Measurements from ENCODE around the gene SLC30A10. TPM values are rescaled to one million over a fixed set of nuclear protein-coding genes. Genes with fewer than 3 reads are reported as not detected.

The SLC30A10 gene
- total RNA-seq, 1 experiment from 2014 or later, result 0.09 TPM

DNA sequence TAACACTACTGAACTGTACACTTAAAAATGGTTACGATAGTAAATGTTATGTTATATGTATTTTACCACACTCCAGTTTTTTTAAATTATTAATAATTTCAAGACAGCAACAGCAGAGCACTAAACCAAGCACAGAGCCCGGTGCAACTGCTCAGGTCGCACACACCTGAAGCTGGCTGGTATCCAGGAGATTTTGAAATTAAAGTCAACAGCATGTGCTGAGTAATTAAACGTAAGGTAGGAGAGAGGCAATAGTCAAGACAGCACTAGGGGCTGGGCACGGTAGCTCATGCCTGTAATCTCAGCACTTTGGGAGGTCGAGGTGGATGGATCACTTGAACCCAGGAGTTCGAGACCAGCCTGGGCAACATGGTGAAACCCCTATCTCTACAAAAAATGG, 35.1 kb upstream of the SLC30A10 start:
- no peak overlapping the region for H2BK120ac ChIP-seq (ENCODE audit: low read depth, low read length, poor library complexity, severe bottlenecking)
- H3K27ac Mint-ChIP-seq, result no peak overlapping the region
- H2BK5ac ChIP-seq (ENCODE audit: insufficient read length, low read length), result no peak overlapping the region
- no peak overlapping the region for H3K4ac ChIP-seq (ENCODE audit: low read depth, low read length)
- no peak overlapping the region for H3K9ac ChIP-seq (ENCODE audit: extremely low read depth, insufficient read length, low read length)
- no CpG with 5 or more reads among the region's 7 CpGs for WGBS (ENCODE audit: extremely low coverage, insufficient read length, low lambda C conversion rate)
- no peak overlapping the region for H2AFZ ChIP-seq (ENCODE audit: low read length)
- H3K23ac ChIP-seq (ENCODE audit: insufficient read length, low read depth, low read length), result no peak overlapping the region
- no peaks in the 10 kb centered on the region for H3K9me3 ChIP-seq (ENCODE audit: control insufficient read depth, low read depth, low read length)
- no peaks in the 10 kb centered on the region; the same call in 1 of the 2 replicates for H3K27me3 Mint-ChIP-seq (ENCODE audit: low read depth)
- H3K27me3 ChIP-seq (ENCODE audit: insufficient read depth, low read length), result no peaks in the 10 kb centered on the region
- H2BK20ac ChIP-seq (ENCODE audit: low read depth, low read length, poor library complexity, severe bottlenecking), result no peak overlapping the region
- H2BK15ac ChIP-seq (ENCODE audit: low read depth, low read length), result no peak overlapping the region
- no peak for DNase-seq
- no peak overlapping the region for H3K56ac ChIP-seq (ENCODE audit: insufficient read length, low read depth, low read length)
- H3K4me2 ChIP-seq (ENCODE audit: insufficient read depth, insufficient read length, low read length), result no peak overlapping the region
- H4K5ac ChIP-seq (ENCODE audit: insufficient read length, low read depth, low read length), result no peak overlapping the region
- H3K23me2 ChIP-seq (ENCODE audit: insufficient read length, low read depth, low read length, poor library complexity, severe bottlenecking), result no peaks in the 10 kb centered on the region
- no peak overlapping the region for H3T11ph ChIP-seq (ENCODE audit: low read length)
- no peaks in the 10 kb centered on the region for H3K4me1 Mint-ChIP-seq
- no peak overlapping the region for H3K14ac ChIP-seq (ENCODE audit: insufficient read depth, low read length)
- H2AK5ac ChIP-seq (ENCODE audit: insufficient read length, low read length), result no peak overlapping the region
- H3K79me2 ChIP-seq (ENCODE audit: insufficient read depth, low read length), result no peaks in the 10 kb centered on the region
- no peak overlapping the region for H3K4me3 Mint-ChIP-seq
- no peak overlapping the region for H4K8ac ChIP-seq (replicated peaks; ENCODE audit: insufficient read length, low read depth, low read length)
- H3K4me1 ChIP-seq (ENCODE audit: insufficient read depth, low read length), result no peaks in the 10 kb centered on the region
- H3K36me3 Mint-ChIP-seq (ENCODE audit: insufficient read depth in 1 of 3, low read depth in 3 of 3), result peaks cover 0 to 10% (median 7%) of the 10 kb centered on the region in 3 experiments; a peak in 4 of 7 replicates
- TF ChIP-seq CTCF (conservative IDR thresholded peaks at IDR 0.05), result no peak
- H3K27ac ChIP-seq (ENCODE audit: insufficient read length, low read depth, low read length), result no peak overlapping the region
- H3K18ac ChIP-seq (ENCODE audit: insufficient read length, low read depth, low read length), result no peak overlapping the region
- H4K91ac ChIP-seq (ENCODE audit: insufficient read length, low read depth, low read length), result no peak overlapping the region
- no peak overlapping the region for H2BK12ac ChIP-seq (ENCODE audit: insufficient read length, low read depth, low read length)
- H3K79me1 ChIP-seq (ENCODE audit: insufficient read depth, low read depth, low read length, poor library complexity, severe bottlenecking), result no peaks in the 10 kb centered on the region
- no peaks in the 10 kb centered on the region for H4K20me1 ChIP-seq (ENCODE audit: control insufficient read depth, insufficient read depth, insufficient read length)
- H3K9me3 Mint-ChIP-seq, result no peaks in the 10 kb centered on the region
